Measurements from ENCODE around the gene XYLT2. TPM values are rescaled to one million over a fixed set of nuclear protein-coding genes. Genes with fewer than 3 reads are reported as not detected.

XYLT2 gene
- total RNA-seq, 4 donors from 2014 or later: 17.7 to 41.3 (median 27.1) TPM

- no peaks in the 10 kb centered on the region for H3K9me3 ChIP-seq
- H3K27ac ChIP-seq: no peak overlapping the region
- no peak overlapping the region for H3K4me3 ChIP-seq
- H3K4me1 ChIP-seq: no peaks in the 10 kb centered on the region
- H3K36me3 ChIP-seq: peaks cover 0 to 61% (median 0%) of the 10 kb centered on the region in 3 donors
- DNase-seq: no peak
- TF ChIP-seq CTCF (IDR thresholded peaks at IDR 0.05) (no peak), POLR2A (IDR thresholded peaks at IDR 0.05) (no peak)
- no peaks in the 10 kb centered on the region for H3K27me3 ChIP-seq
Measured at GRCh38 chr17:50353600-50354195, 7.8 kb downstream of the XYLT2 start.

- Histone ChIP-seq H3K27ac (no peak overlapping the region), H3K9me3 (no peaks in the 10 kb centered on the region), H3K4me3 (no peak overlapping the region), H3K27me3 (no peaks in the 10 kb centered on the region), H3K4me1 (no peaks in the 10 kb centered on the region), H3K36me3 (peaks cover 0 to 64% (median 0%) of the 10 kb centered on the region in 3 donors)
- no peak for TF ChIP-seq CTCF (IDR thresholded peaks at IDR 0.05)
- no peak for TF ChIP-seq POLR2A (IDR thresholded peaks at IDR 0.05)
- peak in 1 of 3 donors; percentile 36 for DNase-seq
Measured at GRCh38 chr17:50354198-50354597, 8.3 kb downstream of the XYLT2 start.

GRCh38 chr17:50354776-50355175, 8.8 kb downstream of the XYLT2 start:
- H3K27me3 ChIP-seq: no peaks in the 10 kb centered on the region
- peaks cover 0 to 69% (median 0%) of the 10 kb centered on the region in 3 donors for H3K36me3 ChIP-seq
- no peaks in the 10 kb centered on the region for H3K9me3 ChIP-seq
- H3K27ac ChIP-seq: no peak overlapping the region
- H3K4me1 ChIP-seq: no peaks in the 10 kb centered on the region
- peak in 1 of 3 donors; percentile 46 for DNase-seq
- no peak overlapping the region for H3K4me3 ChIP-seq
- TF ChIP-seq CTCF (IDR thresholded peaks at IDR 0.05): no peak
- no peak for TF ChIP-seq POLR2A (IDR thresholded peaks at IDR 0.05)

- H3K4me3 ChIP-seq: no peak overlapping the region
- H3K36me3 ChIP-seq: peaks cover 0 to 72% (median 0%) of the 10 kb centered on the region in 3 donors
- H3K4me1 ChIP-seq: no peaks in the 10 kb centered on the region
- TF ChIP-seq POLR2A (IDR thresholded peaks at IDR 0.05) (no peak), CTCF (IDR thresholded peaks at IDR 0.05) (no peak)
- no peak overlapping the region for H3K27ac ChIP-seq
- no peak for DNase-seq
- H3K27me3 ChIP-seq: no peaks in the 10 kb centered on the region
- H3K9me3 ChIP-seq: no peaks in the 10 kb centered on the region
Measured at GRCh38 chr17:50355336-50355700, 9.4 kb downstream of the XYLT2 start.

- Histone ChIP-seq H3K9me3 (no peaks in the 10 kb centered on the region), H3K4me3 (no peak overlapping the region), H3K36me3 (peaks cover 0 to 72% (median 0%) of the 10 kb centered on the region in 3 donors), H3K4me1 (no peaks in the 10 kb centered on the region), H3K27ac (no peak overlapping the region), H3K27me3 (no peaks in the 10 kb centered on the region)
- peak in 1 of 3 donors; percentile 40 for DNase-seq
- no peak for TF ChIP-seq CTCF (IDR thresholded peaks at IDR 0.05)
- TF ChIP-seq POLR2A (IDR thresholded peaks at IDR 0.05): no peak
Measured at GRCh38 chr17:50355701-50356341, 9.9 kb downstream of the XYLT2 start.
